ENCODE results near the gene CDK5R1.
A peak's percentile ranks its signal among the peaks of the same experiment; 100 is the strongest.
"Not testable (repeated sequence)": the region's sequence is repeated elsewhere in the genome, so short reads cannot be mapped to it uniquely, and the experiment has no call there.

Gene CDK5R1

DNA sequence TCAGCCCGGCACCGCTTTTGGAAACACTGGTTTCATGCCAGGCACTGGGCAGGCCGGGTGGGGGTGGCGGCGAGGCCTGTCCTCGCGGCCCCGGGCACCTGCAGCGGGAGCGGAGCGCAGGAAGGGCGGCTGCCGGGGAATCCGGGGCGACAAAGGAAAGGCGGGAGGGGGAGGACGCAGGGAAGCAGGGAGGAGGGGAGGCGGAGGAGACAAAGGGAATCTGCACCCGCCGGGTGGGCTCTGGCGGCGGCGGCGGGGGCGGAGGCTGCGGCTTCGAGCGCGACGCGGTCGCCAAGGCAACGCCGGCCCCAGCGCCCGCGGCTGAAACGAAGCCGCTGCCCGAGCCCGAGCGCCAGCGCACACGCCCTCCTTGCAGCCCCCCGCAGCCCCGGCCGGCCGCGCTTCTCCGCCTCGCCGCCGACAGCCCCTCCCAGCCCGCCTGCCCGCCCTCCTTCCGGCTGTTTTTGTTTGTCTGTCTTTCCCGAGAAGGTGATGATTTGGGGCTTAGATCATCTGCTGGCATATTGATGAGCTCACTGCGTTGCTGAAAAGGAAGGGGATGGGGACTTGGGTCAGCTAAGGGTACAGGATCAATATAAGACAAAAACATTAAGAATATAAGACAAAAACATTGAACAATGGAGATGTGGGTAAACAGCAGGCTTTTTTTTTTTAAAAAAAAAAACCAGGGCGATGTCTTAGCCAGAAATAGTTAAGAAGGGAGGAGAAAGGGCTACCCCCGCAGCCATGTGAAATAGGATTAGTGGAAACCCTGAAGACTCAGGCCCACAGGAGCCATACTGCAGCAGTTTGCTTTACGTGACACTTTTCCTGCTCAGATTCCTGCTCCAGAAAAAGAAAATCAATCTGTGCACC, 32.7 kb downstream of the CDK5R1 start:
- DNase-seq = peak; percentile 63

DNA sequence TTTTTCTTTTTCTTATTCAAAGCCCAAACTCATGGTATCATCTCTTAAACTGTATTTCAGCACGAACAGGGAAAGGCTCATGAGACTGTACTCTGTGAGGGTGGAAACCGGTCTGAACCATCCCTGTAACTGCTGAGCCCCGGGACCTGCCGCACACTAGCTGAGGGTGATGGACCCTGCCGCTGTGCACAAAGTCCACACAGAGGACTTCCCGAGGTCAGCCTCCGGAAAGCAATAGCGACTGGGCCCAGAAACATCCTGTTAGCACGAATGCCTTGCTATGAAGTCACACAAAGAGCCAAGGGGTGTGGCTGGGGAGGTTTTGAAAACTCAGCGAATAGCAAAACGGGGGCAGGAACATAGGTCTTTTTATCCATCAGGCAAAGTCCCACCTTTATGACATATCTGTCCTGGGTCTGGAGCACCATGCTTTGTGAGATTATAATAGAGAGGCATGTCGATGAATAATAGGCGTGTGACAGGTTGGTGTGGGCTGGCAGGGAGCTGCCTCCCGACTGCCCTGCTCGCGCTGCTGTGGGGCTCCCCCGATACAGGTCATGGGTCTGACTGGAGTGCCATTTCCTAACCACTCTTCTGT, 33.4 kb downstream of the CDK5R1 start:
- peak; percentile 56 for DNase-seq

DNA sequence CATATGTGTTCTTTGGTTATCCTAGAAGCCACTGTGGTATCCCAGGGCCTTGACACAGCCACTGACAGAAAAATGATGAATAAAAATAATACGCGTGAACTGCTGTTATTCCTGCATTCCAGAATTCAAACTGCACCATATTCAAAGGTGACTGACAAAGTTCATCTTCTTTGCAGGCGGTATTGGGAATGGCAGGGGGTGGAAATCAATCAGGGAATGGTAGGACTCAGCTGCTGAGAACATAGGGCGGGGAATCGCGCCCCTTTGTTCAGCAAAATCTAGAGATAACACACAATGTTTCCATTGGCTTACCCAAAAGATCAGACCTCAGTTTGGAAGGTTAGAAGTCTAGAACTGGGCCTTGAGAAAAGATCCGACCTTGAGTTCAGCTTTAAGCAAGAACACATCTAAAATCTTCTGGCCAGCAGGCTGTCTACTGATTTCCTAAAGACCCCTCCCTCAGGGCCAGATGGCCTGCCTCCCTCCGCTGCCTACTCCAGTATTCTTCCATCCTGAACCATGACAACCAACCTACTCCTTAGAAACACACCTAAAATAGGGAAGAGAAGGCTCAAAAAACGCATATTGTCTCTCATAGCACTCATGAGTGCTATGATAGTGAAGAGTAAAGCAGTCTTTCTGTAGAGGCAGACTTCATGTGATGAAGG, 34.1 kb downstream of the CDK5R1 start:
- DNase-seq = no peak

DNA sequence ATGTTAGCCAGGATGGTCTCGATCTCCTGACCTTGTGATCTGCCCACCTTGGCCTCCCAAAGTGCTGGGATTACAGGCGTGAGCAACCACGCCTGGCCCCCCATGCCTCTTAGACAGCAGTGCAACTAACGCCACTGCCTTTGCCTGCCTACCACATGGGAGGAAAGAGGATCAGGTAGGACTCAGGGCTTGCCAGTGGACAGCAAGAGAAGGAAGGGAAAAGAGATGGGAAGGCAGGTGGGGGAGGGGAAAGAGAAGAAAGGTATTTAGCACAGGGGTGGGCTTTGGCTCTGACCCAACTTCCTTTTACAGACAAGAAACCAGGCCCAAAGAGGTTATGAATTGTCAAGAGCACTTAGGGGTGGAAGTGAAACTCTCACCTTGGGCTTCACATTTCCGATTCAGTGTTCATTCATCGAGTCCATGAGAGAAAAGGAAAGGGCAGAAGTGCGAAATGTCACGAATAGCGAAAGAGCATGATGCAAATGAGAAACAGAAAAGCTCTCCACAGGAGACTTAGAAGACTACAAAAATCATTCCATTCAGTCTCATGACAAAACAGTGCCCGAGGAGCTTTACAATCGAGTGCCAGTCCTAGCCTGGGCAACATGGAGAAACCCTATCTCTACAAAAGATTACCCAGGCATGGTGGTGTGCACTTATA, 36.4 kb downstream of the CDK5R1 start:
- no peak for DNase-seq

DNA sequence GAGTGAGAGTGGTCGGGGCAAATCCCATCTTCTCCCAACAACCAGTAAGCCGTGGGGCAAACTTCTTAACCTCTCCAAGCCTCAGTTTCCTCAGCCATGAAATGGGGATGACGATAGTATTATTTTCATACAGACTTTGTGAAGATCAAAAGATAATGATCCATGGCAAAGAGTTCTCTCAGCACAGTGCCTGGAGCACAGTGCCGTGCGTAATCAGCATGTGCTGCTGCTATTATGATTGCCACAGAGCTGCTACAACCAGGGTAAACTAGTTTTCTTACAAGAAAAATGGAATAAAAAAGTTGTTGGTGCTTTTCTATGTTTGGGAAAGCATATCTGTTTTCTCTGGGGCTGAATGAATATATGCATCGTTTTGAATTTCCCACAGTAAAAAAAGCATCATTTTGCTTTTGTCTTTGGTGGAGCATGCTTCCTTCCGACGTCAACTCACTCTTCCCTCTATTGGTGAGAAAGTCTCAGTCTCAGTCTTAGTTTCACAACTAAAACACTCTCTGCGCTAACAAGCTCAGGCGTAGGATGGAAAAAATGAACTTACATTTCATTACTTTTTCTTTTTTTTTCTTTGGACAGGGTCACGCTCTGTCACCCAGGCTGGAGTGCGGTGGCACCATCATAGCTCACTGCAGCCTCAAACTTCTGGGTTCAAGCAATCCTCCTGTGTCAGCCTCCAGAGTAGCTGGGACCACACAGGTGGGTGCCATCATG, 37.2 kb downstream of the CDK5R1 start:
- no peak for DNase-seq

DNA sequence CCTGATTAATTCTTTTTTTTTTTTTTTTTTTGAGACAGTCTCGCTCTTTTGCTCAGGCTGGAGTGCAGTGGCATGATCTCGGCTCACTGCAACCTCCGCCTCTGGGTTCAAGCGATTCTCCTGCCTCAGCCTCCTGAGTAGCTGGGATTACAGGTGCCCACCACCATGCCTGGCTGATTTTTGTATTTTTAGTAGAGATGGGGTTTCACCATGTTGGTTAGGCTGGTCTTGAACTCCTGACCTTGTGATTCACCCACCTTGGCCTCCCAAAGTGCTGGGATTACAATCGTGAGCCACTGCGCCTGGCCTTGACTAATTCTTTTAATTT, 37.7 kb downstream of the CDK5R1 start:
- not testable (repeated sequence) for DNase-seq

DNA sequence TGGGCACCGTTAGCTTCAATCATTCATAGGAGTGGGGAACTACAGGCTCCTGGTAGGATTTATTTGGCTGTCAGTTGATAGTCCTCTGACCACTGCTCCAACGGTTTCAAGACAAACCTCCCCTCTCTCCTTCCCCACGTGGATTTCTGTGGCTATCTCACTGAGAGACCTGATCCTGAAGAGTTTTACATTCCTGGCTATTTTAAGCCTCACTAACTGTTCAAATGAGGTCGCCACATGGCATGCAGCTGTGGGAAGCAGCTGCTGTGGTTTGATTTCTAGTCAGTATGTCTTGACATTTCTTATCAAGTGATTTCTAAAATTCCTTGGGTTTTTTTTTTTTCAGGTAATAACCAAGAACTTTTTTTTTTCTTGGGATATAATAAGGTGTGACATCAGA, 38.3 kb downstream of the CDK5R1 start:
- DNase-seq = no peak

DNA sequence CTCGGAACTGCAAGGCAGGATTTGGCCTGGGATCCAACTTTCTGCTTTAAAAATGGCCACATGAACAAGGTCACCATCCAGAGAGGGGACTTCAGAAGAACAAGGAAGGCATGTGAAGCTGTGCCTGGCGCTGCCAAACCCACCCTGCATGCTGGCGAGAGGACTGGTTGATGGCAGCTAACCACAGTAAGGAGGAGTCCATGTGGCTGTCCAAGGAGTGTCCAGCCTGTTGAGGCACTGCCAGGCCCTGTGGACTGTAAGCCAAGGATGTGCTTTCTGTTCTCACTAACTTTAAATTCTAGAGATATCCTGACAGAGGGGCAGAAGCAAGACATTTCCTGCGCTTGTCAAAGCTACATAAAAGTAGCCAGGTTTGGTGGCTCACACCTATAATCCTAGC, 40.4 kb downstream of the CDK5R1 start:
- no peak for DNase-seq

DNA sequence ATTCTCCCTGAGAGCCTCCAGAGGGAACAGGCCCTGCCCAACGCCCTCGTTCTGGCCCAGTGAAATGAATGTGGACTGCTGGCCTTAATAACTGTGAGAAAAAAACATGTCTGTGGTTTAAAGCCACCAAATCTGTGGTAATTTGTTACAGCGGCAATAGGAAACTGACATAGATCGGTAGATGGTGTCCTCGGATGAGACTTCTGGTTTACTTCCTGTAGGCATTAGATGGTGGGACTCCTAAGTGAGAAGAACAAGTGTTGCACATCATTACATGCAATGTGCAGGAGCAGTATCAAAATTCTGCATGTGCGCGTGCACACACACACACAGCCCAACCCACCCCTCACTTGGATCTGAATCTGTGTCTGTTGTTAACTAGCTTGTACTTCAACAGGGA, 42.0 kb downstream of the CDK5R1 start:
- DNase-seq = no peak

DNA sequence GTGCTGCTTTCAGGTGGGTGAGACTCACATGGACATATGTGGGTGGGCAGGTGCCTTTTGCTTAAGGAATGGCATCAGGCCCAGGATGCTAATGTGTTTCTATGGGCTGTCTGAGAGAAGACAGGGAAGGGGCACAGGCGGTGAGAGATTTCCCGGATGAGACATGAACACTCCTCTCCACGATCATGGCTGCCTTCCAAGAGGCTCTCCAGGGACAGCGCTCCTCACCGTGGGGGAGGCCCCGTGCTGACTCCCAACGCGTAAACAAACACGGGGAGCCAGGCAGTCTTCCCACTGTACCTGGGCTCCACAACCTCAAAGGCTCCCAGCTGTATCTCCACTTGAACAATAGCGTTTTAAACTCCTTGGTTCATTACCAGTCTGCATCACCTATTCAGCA, 42.8 kb downstream of the CDK5R1 start:
- no peak for DNase-seq

DNA sequence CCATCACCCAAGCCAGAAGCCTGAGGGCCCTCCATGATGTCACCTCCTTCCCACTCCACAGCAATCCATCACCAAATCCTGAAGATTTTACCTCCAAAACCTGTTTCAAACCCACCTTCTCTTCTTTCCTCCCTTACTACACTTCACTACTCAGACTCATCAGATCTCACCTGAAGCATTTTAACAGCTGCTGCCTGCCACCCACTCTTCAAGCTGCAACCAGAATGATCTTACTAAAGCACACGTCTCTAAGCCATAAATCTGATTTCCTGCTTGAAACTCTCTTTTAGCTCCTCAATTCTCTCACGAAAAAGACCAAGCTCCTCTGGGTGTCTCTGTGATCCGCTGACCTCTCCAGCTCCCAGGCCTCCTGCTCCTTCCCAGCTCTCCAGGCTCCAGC, 46.5 kb downstream of the CDK5R1 start:
- no peak for DNase-seq

DNA sequence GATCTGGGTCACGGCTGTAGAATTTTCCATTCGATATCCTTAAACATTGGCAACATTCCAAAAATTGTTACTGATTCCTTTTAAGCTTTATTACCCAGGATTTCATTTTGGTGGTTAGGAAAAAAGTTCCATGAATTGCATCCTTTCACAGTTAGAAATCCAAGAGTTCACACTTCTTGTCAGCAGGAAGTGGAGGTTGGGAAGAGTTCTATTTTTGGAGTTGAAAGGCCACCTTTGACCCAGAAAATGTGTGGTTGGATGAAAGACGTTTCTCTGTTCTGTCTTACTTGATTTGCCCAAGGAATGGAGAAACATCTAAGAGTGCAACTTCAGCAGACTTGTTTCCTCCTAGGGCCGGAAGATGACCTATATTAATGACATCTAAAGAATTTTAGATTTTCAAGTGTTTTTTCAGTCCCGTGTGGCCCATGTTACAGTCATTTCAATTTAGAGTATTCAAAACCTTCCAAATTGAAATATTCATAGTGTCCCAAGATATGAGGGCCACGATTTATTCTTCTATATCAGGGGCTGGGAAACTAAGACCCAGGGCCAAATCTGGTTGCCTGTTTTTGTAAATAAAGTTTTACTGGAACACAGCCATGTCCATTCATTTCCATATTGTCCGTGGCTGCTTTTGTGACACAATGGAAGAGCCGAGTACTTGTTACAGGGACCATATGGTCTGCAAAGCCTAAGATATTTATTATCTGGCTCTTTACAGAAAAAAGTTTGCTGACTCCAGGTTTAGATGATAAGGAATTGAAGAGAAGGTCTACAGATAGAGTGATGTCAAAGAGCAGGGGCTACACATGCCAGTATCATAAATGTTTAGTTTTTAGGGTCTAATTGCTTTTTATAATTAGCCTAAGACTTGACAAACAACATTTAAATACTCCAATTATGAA, 50.2 kb downstream of the CDK5R1 start:
- no peak for DNase-seq
